NCI-H2196 (cell line): ENCODE measurements around the gene CAMTA1.

Source experiments
- DNase-seq: peaks from one replicate; lab custom pipeline; 2025; ENCODE audit not compliant: unreplicated experiment; lab: John Stamatoyannopoulos, UW

The CAMTA1 gene

GRCh38 chr1:6779089-6779805 lies 6.0 kb upstream of the CAMTA1 start:
- DNase-seq: no peak

DNA sequence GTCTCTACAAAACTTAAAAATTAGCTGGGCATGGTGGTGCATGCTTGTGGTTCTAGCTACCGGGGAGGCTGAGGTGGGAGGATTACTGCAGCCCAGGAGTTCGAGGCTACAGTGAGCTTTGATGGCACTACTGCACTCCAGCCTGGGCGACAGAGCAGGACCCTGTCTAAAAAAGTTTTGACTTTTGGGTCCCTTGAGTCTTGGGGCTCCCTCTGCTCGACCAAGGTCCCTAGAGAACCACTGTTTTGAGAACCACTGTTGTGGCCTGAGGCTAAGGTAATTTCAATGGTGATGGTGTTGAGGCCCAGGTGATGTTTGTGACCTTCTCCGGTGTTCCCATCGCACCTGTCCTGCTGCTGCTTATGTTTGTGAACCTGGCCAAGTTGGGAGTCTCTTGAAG lies 3.1 kb upstream of the CAMTA1 start:
- DNase-seq: no peak

- no peak for DNase-seq
Observed at GRCh38 chr1:6783221-6783620, 2.0 kb upstream of the CAMTA1 start.

GRCh38 chr1:6783936-6784559 lies 1.2 kb upstream of the CAMTA1 start:
- DNase-seq: no peak

GRCh38 chr1:6784560-6785317 lies 515 bp upstream of the CAMTA1 start:
- peak; percentile 100 for DNase-seq

DNA sequence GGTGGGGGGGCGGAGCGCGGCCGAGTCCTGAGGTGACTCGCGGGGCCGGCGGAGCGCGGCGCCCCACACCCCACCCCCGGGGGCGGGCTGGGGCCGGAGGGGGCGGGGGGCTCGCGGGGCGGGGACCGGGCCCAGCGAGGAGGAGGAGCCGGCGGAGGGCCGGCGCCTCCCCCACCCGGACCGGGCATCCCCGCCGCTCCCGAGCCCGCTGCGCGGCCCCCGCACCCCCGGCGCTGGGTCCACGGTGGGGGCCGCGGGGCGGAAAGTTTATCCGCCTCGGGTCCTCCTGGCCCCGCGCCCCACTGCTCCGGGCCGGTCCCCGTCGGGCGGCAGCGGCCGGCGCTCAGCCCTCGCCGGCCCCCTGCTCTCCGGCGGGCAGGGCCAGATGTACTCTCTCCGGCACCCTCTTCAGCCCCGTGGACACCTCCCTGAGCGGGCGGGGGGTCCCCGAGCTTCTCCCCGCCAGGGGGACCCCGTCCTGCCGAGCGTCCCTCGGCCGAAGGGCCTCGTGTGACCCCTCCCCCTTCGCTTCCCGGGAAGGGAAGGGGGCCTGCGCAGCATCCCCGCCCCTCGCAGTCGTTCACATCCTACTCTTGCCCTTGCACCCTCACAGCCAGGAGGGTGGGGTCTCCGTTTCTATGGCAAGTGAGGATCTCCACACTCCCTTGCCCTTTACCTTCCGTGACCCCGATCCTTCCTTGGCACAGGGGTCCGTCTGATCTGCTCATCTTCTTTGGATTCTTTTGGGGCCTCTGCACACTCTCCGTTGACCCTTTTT lies 663 bp downstream of the CAMTA1 start:
- peak; percentile 28 for DNase-seq

DNA sequence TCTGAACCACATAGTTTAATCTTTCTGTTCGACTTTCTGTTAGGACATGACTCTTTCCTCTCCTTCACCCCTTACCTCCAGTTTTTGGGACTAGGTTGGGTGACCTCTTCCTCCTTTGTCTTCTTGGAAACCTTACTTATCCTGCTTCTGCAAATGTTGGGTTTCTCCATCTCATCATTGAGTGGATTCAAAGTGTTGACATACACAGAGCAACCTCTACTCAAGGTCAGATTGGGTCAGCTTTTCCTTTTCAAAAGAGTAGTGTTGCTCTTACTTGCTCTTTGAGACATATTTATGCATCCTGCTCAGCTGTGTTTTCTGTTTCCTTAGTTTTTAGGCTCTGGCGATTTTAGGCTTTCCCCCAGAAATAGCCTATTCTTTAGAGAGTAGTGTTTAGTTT lies 3.7 kb downstream of the CAMTA1 start:
- DNase-seq: no peak

DNA sequence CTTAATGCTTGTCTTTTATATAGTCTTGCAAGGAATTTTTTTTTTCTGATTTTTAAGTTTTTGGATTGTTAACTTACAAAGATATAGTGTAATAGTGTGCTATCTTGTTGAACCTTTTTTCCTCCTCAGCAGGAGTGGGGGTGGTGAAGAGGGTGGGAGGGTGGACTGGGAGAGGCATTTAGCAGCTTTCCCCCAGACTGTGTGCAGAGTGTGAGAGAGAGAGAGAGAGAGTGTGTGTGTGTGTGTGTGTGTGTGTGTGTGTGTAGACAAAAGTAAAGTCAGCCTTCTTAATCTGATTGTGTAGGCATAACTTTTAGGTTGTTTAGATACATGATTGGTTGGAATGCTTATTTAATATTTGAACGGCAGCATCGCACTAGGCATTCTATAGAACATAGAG lies 4.9 kb downstream of the CAMTA1 start:
- DNase-seq: no peak

DNA sequence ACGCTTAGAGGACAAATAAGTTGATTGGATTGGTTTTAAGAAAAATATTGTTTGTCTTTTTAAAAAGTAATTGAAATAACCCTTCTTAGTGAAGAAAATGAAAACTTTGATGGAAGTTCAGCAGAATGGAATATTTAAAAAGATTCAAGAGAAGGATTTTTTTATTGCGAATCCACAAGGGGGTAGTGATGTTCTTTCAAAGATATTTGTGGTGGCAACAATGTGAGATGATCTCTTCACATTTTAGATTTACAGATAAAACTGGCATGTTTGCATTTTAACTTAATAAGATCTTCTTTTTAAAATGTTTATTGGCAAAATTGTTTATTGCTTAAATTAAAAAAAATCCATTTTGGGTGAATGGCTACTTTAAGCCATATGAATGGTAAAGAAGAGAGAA lies 8.9 kb downstream of the CAMTA1 start:
- DNase-seq: peak; percentile 24

- DNase-seq: no peak
Observed at GRCh38 chr1:6795203-6795602, 9.9 kb downstream of the CAMTA1 start.

DNA sequence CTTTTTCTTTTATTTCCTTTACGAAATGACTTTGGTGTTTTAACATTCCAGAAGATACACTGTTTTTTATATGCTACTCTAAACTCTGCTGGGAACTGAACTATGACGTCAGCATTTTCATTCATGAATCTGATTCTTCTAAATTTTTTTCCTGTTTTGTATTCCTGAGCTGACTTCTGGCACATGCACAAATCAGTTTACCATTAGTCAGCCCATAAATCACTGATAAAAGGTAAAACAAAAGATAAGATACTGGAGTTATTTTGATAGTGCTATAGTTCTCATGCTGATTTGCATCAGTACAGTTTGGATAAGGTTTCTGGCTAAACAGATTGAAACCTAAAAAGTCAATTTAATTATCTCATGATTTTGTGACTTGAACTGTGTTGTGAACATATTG lies 10.4 kb downstream of the CAMTA1 start:
- DNase-seq: no peak

- no peak for DNase-seq
Observed at GRCh38 chr1:6796095-6796494, 10.8 kb downstream of the CAMTA1 start.

- no peak for DNase-seq
Observed at GRCh38 chr1:6799499-6799898, 14.2 kb downstream of the CAMTA1 start.

DNA sequence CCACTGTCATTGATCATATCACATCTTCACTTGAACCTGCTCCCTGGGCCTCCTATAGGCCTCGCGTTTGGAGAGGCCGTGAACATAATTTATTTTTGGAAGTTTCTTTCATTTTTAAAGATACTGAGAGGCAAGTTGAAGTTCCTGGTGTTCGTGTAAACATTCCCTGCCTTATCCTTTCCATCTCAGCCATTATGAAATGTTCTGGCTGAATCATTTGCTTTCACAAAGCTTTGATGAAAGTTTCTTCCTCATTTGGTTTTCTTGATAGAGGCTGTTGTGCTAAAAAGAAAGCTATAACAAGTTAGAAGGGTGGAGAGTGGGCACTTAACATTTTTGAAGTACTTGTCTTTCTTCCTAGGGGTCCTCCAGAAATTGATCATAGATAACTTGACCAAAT lies 15.5 kb downstream of the CAMTA1 start:
- DNase-seq: no peak

GRCh38 chr1:6801199-6801598 lies 15.9 kb downstream of the CAMTA1 start:
- DNase-seq: no peak

GRCh38 chr1:6801966-6802365 lies 16.7 kb downstream of the CAMTA1 start:
- DNase-seq: no peak

GRCh38 chr1:6802454-6802853 lies 17.2 kb downstream of the CAMTA1 start:
- no peak for DNase-seq

GRCh38 chr1:6802893-6803292 lies 17.6 kb downstream of the CAMTA1 start:
- no peak for DNase-seq

DNA sequence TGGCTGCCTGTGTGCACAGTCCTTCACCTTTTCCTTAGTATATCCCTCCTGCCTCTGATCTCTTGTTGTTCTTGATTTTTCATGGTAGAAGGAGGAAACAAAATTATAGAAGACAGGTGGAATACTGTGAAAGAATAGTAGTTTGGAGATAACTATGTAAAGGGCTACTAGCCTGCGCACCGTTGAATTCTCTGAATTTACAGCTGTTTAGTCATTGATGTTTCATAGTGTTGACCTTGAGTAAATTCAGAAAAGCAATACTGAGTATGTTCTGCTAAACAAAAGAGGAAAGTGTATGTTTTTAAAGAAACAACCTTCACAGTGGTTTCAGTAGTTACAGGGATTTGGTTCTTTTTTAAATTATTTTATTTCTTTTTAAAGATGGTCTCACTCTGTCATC lies 18.1 kb downstream of the CAMTA1 start:
- DNase-seq: no peak

DNA sequence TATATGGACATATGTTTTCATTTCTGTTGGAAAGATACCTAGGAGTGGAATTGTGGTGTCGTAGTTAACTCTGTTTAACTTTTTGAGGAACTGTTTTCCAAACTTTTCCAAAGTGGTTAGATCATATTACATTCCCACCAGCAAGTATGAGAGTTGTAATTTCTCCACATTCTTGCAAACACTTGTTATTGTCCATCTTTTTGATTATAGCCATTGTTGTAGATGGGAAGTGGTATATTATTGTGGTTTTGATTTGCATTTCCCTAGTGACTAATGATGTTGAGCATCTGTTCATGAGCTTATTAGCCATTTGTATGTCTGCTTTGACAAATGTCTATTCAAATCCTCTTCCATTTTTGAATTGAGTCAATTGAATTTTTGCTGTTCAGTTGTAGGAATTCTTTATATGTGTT lies 19.8 kb downstream of the CAMTA1 start:
- DNase-seq: no peak

DNA sequence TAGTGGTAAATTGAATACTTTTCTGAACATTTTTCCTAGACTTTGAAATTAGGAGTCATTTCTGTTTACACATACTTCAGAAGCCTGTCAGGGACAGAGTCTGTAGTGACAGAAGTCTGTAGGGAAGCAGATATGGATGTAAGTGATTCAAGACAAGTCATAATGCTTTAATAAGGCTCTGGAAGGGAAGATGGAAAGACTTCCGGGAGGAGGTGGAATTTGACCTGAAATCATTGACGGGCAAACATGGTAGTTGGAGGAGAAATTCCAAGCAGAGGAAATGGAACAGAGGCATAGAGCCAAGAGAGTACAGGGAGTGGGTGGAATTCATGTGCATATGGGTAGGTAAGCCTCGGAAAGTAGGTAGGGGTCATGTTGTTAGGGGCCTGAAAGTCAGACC lies 22.5 kb downstream of the CAMTA1 start:
- DNase-seq: no peak
